Tracheal epithelial cell (primary cell): Measurements from ENCODE around the gene PRSS21. TPM values are rescaled to one million over a fixed set of nuclear protein-coding genes. Genes with fewer than 3 reads are reported as not detected.

ENCODE experiments used
- total RNA-seq: library from RNA; depleted of rRNA; stranded (reverse); fragments of >200 nt; gene quantifications from 2 replicates; pipeline ENCODE4 v1.2.1, GENCODE V29; 2014

Gene PRSS21, protein sequence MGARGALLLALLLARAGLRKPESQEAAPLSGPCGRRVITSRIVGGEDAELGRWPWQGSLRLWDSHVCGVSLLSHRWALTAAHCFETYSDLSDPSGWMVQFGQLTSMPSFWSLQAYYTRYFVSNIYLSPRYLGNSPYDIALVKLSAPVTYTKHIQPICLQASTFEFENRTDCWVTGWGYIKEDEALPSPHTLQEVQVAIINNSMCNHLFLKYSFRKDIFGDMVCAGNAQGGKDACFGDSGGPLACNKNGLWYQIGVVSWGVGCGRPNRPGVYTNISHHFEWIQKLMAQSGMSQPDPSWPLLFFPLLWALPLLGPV
- total RNA-seq: 5.8 and 8.7 TPM in 2 replicates

DNA sequence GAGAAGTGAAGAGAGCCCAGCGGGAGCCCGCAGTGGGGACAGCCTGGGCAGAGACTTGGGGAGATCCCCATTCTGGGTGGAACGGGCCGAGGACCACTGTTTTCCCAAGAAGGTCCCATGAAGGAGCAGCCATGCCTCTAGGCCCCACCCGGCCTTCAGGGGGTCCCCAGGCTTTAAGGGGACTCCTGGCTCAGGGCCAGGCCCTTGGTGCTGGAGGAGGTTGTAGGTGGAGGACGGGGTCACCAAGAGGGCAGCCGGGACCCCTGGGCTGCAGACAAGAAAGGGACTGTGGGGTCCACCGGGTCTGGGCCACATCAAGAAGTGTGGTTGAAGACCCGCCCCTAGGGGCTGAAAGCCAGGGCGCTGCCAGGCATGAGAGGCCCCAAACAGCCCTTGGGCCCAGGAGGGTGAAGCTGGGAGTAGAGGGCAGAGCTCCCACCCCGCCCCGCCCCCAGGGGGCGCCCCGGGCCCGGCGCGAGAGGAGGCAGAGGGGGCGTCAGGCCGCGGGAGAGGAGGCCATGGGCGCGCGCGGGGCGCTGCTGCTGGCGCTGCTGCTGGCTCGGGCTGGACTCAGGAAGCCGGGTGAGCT, at the start of gene PRSS21:
Gene PRSS21, plus strand, starts transcription at position 487 of the 589 bp plus-strand sequence. Its CDS starts 32 bp downstream, at position 519.

DNA sequence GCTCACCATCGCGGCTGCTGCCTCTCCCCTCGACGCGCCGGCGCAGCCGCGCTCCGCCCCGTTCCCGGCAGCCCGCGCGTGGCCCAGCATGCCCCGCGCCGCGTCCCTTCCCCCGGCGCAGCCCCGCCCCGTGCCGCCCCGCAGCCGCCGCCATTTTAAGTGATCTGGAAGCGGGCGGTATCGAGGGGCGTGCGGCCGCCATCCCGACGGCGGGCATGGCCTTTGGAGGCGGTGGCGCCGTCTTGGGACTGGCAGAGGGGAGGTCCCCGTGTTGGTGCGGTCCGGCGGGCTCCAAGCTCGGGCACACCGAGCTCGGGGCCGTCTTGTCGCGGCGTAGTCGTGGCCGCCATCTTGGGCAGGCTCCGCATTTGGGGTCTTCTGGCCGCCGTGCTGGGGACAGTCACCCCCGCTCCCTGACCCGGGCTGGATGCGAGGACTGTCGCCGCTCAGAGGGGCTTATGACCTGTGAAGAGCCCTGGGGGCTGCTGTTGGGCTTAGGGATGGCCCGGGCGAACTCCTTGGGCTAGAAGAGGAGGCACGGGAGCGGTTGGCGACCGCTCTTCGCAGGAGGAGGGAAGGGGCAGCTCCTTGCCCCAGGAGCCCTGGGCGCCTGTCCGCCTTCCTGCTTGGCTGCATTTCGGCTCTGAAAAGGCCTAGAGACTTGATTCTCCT, 39.7 kb upstream of the PRSS21 start, which contains the start of gene ELOB:
Gene ELOB, minus strand, starts transcription at position 50 of the 672 bp plus-strand sequence. Its CDS starts 41 bp downstream, at position 9.

DNA sequence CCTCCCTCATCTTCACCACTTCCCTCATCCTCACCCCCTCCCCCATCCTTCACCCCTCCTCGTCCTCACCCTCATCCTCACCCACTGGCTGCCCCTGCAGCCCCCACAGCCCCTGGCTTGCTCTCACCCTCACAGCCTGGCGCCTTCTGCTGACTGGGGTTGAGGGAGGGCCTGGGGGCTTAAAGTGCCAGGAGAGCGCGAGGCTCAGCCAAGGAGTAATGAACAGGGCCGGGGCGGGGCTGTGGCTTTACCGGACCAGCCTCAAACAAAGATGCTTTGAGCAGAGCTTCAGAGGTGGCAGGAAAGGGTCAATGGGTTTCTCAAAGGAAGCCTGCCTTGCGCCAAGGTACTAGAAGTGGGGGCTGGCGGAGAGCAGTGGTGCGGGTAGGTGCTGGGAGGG, 29.6 kb upstream of the PRSS21 start, which contains the start of gene PRSS33:
Gene PRSS33, minus strand, starts transcription at position 155 of the 400 bp plus-strand sequence. CDS start 1,013 bp downstream, outside the sequence.

DNA sequence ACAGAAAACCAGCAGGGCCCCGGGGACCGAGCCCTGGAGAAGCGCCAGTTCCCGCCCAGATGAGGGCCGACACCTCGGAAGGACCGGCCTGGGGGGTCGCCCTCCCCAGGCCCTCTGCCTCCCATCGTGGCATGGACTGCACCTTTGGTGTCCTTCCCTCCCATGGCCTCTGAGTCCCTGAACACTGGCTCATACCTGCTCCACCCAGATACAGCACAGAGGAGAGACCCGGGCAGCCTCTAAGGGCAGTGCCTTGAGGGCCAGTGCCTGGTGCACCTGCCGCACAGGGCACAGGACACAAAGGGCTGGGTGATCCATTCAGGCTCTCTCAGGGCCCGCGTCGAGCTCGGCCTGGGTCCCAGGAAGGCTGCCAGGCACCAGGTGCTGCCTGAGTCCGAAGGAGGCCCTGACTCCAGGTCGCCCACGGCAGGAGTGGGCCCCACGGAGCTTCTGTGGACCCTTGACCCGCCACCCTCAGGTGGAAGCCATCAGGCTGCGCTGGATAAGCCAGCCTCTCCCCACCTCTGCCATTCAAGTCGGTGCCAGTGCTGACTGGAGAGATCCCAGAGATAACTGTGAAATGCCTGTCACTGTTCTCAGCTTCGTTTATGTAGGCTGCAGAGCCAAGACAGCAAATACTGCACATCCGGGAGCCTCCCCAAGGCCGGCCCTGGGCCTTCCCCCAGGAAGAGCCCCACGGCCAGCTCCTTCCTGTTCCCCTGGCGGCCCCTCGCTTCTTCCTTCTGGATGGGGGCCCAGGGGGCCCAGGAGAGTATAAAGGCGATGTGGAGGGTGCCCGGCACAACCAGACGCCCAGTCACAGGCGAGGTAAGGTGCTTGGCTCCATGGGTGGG, 12.7 kb downstream of the PRSS21 start, which contains the start of gene ZG16B:
Gene ZG16B, plus strand, starts transcription at position 803 of the 854 bp plus-strand sequence. CDS start 139 bp downstream, outside the sequence.

DNA sequence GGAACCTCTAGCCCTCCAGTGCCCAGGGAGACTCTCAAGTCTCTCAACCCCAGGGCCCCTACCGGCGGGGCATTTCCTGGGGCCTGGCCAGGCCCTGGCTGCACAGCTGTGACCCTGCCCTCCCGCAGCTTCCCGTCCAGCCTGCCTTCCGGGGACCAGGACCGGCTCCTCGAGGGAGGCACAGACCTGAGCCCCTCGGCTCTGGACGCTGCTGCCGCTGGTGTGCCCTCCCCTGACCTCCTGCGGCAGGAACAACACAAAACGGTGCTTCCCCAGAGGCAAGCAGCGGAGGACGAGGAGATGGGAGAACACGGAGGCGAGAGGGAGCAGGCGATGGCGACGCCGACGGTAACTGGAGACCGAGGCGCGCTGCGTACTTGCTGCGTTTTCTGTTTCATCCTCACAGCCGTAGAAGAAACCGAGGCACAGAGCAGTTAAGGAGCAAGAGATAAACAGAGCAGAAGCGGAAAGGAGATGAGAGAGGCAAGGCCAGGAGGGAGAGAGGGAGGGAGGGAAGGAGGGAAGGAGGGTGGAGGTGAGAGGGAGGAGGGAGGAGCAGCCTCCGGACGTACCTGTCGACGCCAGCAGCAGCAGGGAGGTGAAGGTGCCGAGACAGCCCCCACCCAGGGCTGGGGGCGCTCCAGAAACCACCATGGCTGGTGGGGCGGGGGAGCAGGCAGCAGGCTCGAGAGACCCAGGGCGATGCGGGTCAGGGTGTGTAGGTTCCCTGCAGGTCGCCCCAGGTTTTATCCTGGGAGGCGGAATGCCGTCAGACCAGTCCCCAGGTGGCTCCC, 40.6 kb downstream of the PRSS21 start, which contains the start of gene PRSS22:
Gene PRSS22, minus strand, starts transcription at position 720 of the 794 bp plus-strand sequence. Its CDS starts 66 bp downstream, at position 654.

Other genes starting within 250 kb of the PRSS21 start
- 27.5 and 37.8 TPM in 2 replicates for gene KCTD5, start 134.7 kb upstream of the PRSS21 start, total RNA-seq
- under 0.01 and 0.96 TPM in 2 replicates for gene PRSS27, start 97.0 kb upstream of the PRSS21 start, total RNA-seq
- gene SRRM2, start 64.6 kb upstream of the PRSS21 start, total RNA-seq: 36.4 and 60.5 TPM in 2 replicates
- gene ELOB, start 40.0 kb upstream of the PRSS21 start, total RNA-seq: 382 and 420 TPM in 2 replicates
- gene PRSS33, start 29.7 kb upstream of the PRSS21 start, total RNA-seq: not detected in 2 replicates
- gene PRSS41, start 18.8 kb upstream of the PRSS21 start, total RNA-seq: not detected in 2 replicates
- gene ZG16B, start 13.1 kb downstream of the PRSS21 start, total RNA-seq: 0.64 and 1.4 TPM in 2 replicates
- 8.3 and 21.0 TPM in 2 replicates for gene PRSS22, start 40.9 kb downstream of the PRSS21 start, total RNA-seq
- gene FLYWCH2, start 66.0 kb downstream of the PRSS21 start, total RNA-seq: 39.2 and 75.9 TPM in 2 replicates
- gene FLYWCH1, start 94.7 kb downstream of the PRSS21 start, total RNA-seq: 41.9 and 48.4 TPM in 2 replicates
- 3.2 and 30.1 TPM in 2 replicates for gene KREMEN2, start 147.0 kb downstream of the PRSS21 start, total RNA-seq
- 7.2 and 17.4 TPM in 2 replicates for gene PAQR4, start 152.1 kb downstream of the PRSS21 start, total RNA-seq
- gene PKMYT1, start 163.2 kb downstream of the PRSS21 start, total RNA-seq: 0.43 and 1.9 TPM in 2 replicates
- not detected in 2 replicates for gene CLDN9, start 195.7 kb downstream of the PRSS21 start, total RNA-seq
- gene CLDN6, start 200.9 kb downstream of the PRSS21 start, total RNA-seq: 0.21 and 4.8 TPM in 2 replicates
- gene TNFRSF12A, start 203.1 kb downstream of the PRSS21 start, total RNA-seq: 336 and 560 TPM in 2 replicates
- gene HCFC1R1, start 206.7 kb downstream of the PRSS21 start, total RNA-seq: 8.3 and 21.7 TPM in 2 replicates
- gene THOC6, start 206.8 kb downstream of the PRSS21 start, total RNA-seq: 20.9 and 35.4 TPM in 2 replicates
- gene BICDL2, start 219.7 kb downstream of the PRSS21 start, total RNA-seq: 10.4 and 11.3 TPM in 2 replicates
- gene MMP25, start 229.3 kb downstream of the PRSS21 start, total RNA-seq: under 0.01 and 0.24 TPM in 2 replicates
- 1.1 and 115 TPM in 2 replicates for gene IL32, start 248.4 kb downstream of the PRSS21 start, total RNA-seq